Ovary (tissue), 3 donors: ENCODE results near the gene TXNDC16.

ENCODE experiments used
- EP300 ChIP-seq: sonication (generic); formaldehyde crosslinking; IDR thresholded peaks from one replicate; pipeline ENCODE4 v1.6.1; 2017; ENCODE audit warnings: antibody characterized with exemption
- POLR2A ChIP-seq: fragments of 450-650 bp; IDR thresholded peaks from one replicate; pipeline ENCODE4 v1.6.1; 2017; ENCODE audit warnings: antibody characterized with exemption, mild to moderate bottlenecking, moderate library complexity
- TF ChIP-seq, protein P1 (sequence below), 3 donors: fragments of 450-650 bp in 2 of 3; fragments of 200-600 bp in 1 of 3; IDR thresholded peaks; one replicate each; pipeline versions ENCODE4 v1.5.1 to v1.8.0; 2016 to 2022; ENCODE audit warnings: antibody characterized with exemption in 3 of 3, mild to moderate bottlenecking in 1 of 3
- donor health status: DM: no; HTN: no; CAD: no.

DNA sequence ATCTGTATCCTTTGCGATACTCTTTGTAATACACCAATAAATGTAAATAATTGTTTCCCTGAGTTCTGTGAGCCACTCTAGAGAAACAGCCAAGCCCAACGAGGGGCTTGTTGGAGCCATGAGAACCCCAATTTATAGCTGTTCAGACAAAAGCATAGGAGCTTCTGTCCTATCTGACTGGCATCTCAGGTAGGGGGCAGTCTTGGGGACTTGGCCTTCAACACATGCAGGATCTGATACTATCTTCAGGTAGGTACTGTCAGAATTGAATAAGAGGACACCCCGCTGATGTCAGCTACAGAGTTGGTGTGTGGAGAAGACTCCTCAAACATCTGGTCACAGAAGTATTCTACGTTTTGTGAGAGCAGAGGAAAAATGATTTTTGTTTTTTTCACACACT, 25.3 kb downstream of the TXNDC16 start:
- TF ChIP-seq, protein P1, sequence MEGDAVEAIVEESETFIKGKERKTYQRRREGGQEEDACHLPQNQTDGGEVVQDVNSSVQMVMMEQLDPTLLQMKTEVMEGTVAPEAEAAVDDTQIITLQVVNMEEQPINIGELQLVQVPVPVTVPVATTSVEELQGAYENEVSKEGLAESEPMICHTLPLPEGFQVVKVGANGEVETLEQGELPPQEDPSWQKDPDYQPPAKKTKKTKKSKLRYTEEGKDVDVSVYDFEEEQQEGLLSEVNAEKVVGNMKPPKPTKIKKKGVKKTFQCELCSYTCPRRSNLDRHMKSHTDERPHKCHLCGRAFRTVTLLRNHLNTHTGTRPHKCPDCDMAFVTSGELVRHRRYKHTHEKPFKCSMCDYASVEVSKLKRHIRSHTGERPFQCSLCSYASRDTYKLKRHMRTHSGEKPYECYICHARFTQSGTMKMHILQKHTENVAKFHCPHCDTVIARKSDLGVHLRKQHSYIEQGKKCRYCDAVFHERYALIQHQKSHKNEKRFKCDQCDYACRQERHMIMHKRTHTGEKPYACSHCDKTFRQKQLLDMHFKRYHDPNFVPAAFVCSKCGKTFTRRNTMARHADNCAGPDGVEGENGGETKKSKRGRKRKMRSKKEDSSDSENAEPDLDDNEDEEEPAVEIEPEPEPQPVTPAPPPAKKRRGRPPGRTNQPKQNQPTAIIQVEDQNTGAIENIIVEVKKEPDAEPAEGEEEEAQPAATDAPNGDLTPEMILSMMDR (IDR thresholded peaks at IDR 0.05) = no peak
- TF ChIP-seq POLR2A = no peak
- no peak for TF ChIP-seq EP300
